22Rv1 (cell line): ENCODE data around the gene APOE.

Source experiments
- CTCF ChIP-seq: fragments of 450-650 bp; IDR thresholded peaks from 2 replicates; pipeline ENCODE4 v1.5.1; 2017; ENCODE audit warnings: mild to moderate bottlenecking
- ZFX ChIP-seq: fragments of 450-650 bp; IDR thresholded peaks from 2 replicates; pipeline ENCODE4 v1.6.1; 2017; ENCODE audit warnings: antibody characterized with exemption, borderline replicate concordance

GRCh38 chr19:44905437-44906160, at the start of gene APOE:
- no peak for TF ChIP-seq CTCF
- no peak for TF ChIP-seq ZFX
